ENCODE data around the gene HMGN2.
A peak's percentile ranks its signal among the peaks of the same experiment; 100 is the strongest.
"Not testable (repeated sequence)": the region's sequence is repeated elsewhere in the genome, so short reads cannot be mapped to it uniquely, and the experiment has no call there.

Gene HMGN2

GRCh38 chr1:26477446-26478152 lies 5.4 kb downstream of the HMGN2 start:
- no peak for DNase-seq (ENCODE audit: low spot score)

- DNase-seq (ENCODE audit: low spot score) = no peak
Observed at GRCh38 chr1:26478159-26478558, 5.9 kb downstream of the HMGN2 start.

GRCh38 chr1:26478988-26479387 lies 6.7 kb downstream of the HMGN2 start:
- DNase-seq (ENCODE audit: low spot score) = no peak

- DNase-seq (ENCODE audit: low spot score) = no peak
Observed at GRCh38 chr1:26482921-26483320, 10.7 kb downstream of the HMGN2 start.

- DNase-seq (ENCODE audit: low spot score) = no peak
Observed at GRCh38 chr1:26483980-26484379, 11.7 kb downstream of the HMGN2 start.

GRCh38 chr1:26490155-26490554 lies 17.9 kb downstream of the HMGN2 start:
- no peak for DNase-seq (ENCODE audit: low spot score)

GRCh38 chr1:26493267-26493666 lies 21.0 kb downstream of the HMGN2 start:
- no peak for DNase-seq (ENCODE audit: low spot score)

- DNase-seq (ENCODE audit: low spot score) = no peak
Observed at GRCh38 chr1:26493938-26494337, 21.7 kb downstream of the HMGN2 start.

- no peak for DNase-seq (ENCODE audit: low spot score)
Observed at GRCh38 chr1:26496861-26497260, 24.6 kb downstream of the HMGN2 start.

- DNase-seq (ENCODE audit: low spot score) = no peak
Observed at GRCh38 chr1:26498894-26499293, 26.7 kb downstream of the HMGN2 start.

GRCh38 chr1:26500488-26501175 lies 28.4 kb downstream of the HMGN2 start:
- peak; percentile 70 for DNase-seq (ENCODE audit: low spot score)

GRCh38 chr1:26510711-26511110 lies 38.5 kb downstream of the HMGN2 start:
- DNase-seq (ENCODE audit: low spot score) = not testable (repeated sequence)

- DNase-seq (ENCODE audit: low spot score) = not testable (repeated sequence)
Observed at GRCh38 chr1:26515836-26516235, 43.6 kb downstream of the HMGN2 start.

GRCh38 chr1:26516987-26517765 lies 44.9 kb downstream of the HMGN2 start:
- DNase-seq (ENCODE audit: low spot score) = no peak

- DNase-seq (ENCODE audit: low spot score) = no peak
Observed at GRCh38 chr1:26517766-26518049, 45.5 kb downstream of the HMGN2 start.

GRCh38 chr1:26518355-26518754 lies 46.1 kb downstream of the HMGN2 start:
- DNase-seq (ENCODE audit: low spot score) = no peak

GRCh38 chr1:26520339-26520738 lies 48.1 kb downstream of the HMGN2 start:
- DNase-seq (ENCODE audit: low spot score) = no peak

- no peak for DNase-seq (ENCODE audit: low spot score)
Observed at GRCh38 chr1:26521669-26522030, 49.4 kb downstream of the HMGN2 start.

- no peak for DNase-seq (ENCODE audit: low spot score)
Observed at GRCh38 chr1:26522073-26522472, 49.8 kb downstream of the HMGN2 start.

GRCh38 chr1:26524181-26524580 lies 51.9 kb downstream of the HMGN2 start:
- no peak for DNase-seq (ENCODE audit: low spot score)

All from SK-N-DZ (cell line).